Anterior cingulate cortex (tissue), 58 donors: ENCODE data around the gene MCF2L2.
A peak's percentile ranks its signal among the peaks of the same experiment; 100 is the strongest.
"Not testable (repeated sequence)": the region's sequence is repeated elsewhere in the genome, so short reads cannot be mapped to it uniquely, and the experiment has no call there.

Experiments used
- DNase-seq, 58 donors: peaks; one replicate each; lab custom pipeline; 2025; lab: John Stamatoyannopoulos, UW

Gene MCF2L2

GRCh38 chr3:183428447-183429211, at the start of gene MCF2L2:
TSS of gene MCF2L2 (minus strand) at chr3:183428619. CDS start at chr3:183427977, 642 bp downstream.
- peak in 43 of 58 donors; percentile 11 to 74 (median 41) for DNase-seq

GRCh38 chr3:183477801-183478456, 49.5 kb upstream of the MCF2L2 start:
- no peak for DNase-seq

GRCh38 chr3:183475764-183476162, 47.3 kb upstream of the MCF2L2 start:
- DNase-seq: not testable (repeated sequence)

GRCh38 chr3:183475016-183475763, 46.8 kb upstream of the MCF2L2 start:
- DNase-seq: no peak

- no peak for DNase-seq
Observed at GRCh38 chr3:183473969-183474368, 45.5 kb upstream of the MCF2L2 start.

GRCh38 chr3:183472155-183472554, 43.7 kb upstream of the MCF2L2 start:
- no peak for DNase-seq

GRCh38 chr3:183468424-183468823, 40.0 kb upstream of the MCF2L2 start:
- no peak for DNase-seq

GRCh38 chr3:183466575-183466974, 38.2 kb upstream of the MCF2L2 start:
- no peak for DNase-seq

- not testable (repeated sequence) for DNase-seq
Observed at GRCh38 chr3:183465710-183466109, 37.3 kb upstream of the MCF2L2 start.

GRCh38 chr3:183464480-183464879, 36.1 kb upstream of the MCF2L2 start:
- DNase-seq: no peak

GRCh38 chr3:183460081-183461055, 31.9 kb upstream of the MCF2L2 start:
- DNase-seq: peak in 2 of 58 donors; percentile 7 to 33

GRCh38 chr3:183455089-183455488, 26.7 kb upstream of the MCF2L2 start:
- peak in 27 of 58 donors; percentile 10 to 85 (median 34) for DNase-seq

GRCh38 chr3:183454064-183454463, 25.6 kb upstream of the MCF2L2 start:
- DNase-seq: no peak

- no peak for DNase-seq
Observed at GRCh38 chr3:183449791-183450190, 21.4 kb upstream of the MCF2L2 start.

GRCh38 chr3:183449391-183449790, 21.0 kb upstream of the MCF2L2 start:
- peak in 8 of 58 donors; percentile 5 to 29 (median 8) for DNase-seq

- DNase-seq: no peak
Observed at GRCh38 chr3:183448369-183449128, 20.1 kb upstream of the MCF2L2 start.

GRCh38 chr3:183447206-183448001, 19.0 kb upstream of the MCF2L2 start:
- peak; percentile 45 to 93 (median 82) for DNase-seq

GRCh38 chr3:183446838-183447205, 18.4 kb upstream of the MCF2L2 start:
- DNase-seq: no peak
